ENCODE data around the gene RAB12.

DNA sequence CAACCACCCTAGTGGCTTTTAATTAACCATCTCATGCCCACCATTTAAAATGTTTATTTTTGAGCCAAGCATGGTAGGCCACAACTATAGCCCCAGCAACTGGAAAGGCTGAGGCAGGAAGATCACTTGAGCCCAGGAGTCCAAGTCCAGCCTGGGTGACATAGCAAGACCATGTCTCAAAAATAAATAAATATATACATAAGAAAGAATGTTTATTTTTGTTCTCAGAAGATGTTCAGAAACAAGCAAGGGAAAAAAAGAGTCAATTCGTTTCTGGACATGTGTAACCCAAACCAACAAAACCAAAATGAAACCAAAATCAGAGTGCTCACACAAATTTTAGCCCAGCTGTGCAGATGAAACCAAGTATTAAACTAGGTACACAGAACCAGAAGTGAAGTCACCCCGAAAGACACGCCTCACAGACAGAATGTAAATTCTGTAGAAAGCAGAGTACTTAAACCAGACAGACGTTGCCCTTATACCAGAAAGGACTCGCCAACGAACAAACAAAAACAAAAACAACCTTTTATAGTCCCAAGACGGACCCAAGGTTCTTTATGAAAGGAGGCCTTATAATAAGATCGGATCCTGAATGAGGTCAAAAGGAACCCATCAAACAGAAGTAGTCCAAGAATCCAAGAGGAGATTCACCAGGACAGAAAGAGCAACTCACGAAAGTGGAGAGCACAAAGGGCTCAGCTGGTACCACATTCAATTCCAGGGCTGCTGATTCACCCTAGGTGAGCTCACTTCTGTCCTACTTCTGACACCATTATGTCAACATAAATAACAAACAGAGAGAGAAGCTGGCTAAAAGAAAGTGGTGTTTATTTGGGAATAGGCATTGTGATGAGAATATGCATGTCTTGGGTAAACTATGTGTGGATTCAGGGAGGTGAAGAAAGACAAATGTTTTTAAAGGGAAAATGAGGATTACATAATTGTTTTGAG lies 64.3 kb downstream of the RAB12 start:
- TF ChIP-seq, protein P1, sequence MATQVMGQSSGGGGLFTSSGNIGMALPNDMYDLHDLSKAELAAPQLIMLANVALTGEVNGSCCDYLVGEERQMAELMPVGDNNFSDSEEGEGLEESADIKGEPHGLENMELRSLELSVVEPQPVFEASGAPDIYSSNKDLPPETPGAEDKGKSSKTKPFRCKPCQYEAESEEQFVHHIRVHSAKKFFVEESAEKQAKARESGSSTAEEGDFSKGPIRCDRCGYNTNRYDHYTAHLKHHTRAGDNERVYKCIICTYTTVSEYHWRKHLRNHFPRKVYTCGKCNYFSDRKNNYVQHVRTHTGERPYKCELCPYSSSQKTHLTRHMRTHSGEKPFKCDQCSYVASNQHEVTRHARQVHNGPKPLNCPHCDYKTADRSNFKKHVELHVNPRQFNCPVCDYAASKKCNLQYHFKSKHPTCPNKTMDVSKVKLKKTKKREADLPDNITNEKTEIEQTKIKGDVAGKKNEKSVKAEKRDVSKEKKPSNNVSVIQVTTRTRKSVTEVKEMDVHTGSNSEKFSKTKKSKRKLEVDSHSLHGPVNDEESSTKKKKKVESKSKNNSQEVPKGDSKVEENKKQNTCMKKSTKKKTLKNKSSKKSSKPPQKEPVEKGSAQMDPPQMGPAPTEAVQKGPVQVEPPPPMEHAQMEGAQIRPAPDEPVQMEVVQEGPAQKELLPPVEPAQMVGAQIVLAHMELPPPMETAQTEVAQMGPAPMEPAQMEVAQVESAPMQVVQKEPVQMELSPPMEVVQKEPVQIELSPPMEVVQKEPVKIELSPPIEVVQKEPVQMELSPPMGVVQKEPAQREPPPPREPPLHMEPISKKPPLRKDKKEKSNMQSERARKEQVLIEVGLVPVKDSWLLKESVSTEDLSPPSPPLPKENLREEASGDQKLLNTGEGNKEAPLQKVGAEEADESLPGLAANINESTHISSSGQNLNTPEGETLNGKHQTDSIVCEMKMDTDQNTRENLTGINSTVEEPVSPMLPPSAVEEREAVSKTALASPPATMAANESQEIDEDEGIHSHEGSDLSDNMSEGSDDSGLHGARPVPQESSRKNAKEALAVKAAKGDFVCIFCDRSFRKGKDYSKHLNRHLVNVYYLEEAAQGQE (tag by site-specific recombination; IDR thresholded peaks at IDR 0.05): no peak
- TF ChIP-seq ZNF561 (tag by site-specific recombination; IDR thresholded peaks at IDR 0.05; ENCODE audit: borderline replicate concordance): no peak
- TF ChIP-seq, protein P2, sequence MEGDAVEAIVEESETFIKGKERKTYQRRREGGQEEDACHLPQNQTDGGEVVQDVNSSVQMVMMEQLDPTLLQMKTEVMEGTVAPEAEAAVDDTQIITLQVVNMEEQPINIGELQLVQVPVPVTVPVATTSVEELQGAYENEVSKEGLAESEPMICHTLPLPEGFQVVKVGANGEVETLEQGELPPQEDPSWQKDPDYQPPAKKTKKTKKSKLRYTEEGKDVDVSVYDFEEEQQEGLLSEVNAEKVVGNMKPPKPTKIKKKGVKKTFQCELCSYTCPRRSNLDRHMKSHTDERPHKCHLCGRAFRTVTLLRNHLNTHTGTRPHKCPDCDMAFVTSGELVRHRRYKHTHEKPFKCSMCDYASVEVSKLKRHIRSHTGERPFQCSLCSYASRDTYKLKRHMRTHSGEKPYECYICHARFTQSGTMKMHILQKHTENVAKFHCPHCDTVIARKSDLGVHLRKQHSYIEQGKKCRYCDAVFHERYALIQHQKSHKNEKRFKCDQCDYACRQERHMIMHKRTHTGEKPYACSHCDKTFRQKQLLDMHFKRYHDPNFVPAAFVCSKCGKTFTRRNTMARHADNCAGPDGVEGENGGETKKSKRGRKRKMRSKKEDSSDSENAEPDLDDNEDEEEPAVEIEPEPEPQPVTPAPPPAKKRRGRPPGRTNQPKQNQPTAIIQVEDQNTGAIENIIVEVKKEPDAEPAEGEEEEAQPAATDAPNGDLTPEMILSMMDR (tag by site-specific recombination; IDR thresholded peaks at IDR 0.05): no peak
- no peak for TF ChIP-seq ZNF10 (tag by site-specific recombination; IDR thresholded peaks at IDR 0.05)
- no peak for TF ChIP-seq YY1 (tag by site-specific recombination; IDR thresholded peaks at IDR 0.05)
- TF ChIP-seq, protein P3, sequence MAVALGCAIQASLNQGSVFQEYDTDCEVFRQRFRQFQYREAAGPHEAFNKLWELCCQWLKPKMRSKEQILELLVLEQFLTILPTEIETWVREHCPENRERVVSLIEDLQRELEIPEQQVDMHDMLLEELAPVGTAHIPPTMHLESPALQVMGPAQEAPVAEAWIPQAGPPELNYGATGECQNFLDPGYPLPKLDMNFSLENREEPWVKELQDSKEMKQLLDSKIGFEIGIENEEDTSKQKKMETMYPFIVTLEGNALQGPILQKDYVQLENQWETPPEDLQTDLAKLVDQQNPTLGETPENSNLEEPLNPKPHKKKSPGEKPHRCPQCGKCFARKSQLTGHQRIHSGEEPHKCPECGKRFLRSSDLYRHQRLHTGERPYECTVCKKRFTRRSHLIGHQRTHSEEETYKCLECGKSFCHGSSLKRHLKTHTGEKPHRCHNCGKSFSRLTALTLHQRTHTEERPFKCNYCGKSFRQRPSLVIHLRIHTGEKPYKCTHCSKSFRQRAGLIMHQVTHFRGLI (tag by site-specific recombination; IDR thresholded peaks at IDR 0.05): no peak
- TF ChIP-seq, protein P4, sequence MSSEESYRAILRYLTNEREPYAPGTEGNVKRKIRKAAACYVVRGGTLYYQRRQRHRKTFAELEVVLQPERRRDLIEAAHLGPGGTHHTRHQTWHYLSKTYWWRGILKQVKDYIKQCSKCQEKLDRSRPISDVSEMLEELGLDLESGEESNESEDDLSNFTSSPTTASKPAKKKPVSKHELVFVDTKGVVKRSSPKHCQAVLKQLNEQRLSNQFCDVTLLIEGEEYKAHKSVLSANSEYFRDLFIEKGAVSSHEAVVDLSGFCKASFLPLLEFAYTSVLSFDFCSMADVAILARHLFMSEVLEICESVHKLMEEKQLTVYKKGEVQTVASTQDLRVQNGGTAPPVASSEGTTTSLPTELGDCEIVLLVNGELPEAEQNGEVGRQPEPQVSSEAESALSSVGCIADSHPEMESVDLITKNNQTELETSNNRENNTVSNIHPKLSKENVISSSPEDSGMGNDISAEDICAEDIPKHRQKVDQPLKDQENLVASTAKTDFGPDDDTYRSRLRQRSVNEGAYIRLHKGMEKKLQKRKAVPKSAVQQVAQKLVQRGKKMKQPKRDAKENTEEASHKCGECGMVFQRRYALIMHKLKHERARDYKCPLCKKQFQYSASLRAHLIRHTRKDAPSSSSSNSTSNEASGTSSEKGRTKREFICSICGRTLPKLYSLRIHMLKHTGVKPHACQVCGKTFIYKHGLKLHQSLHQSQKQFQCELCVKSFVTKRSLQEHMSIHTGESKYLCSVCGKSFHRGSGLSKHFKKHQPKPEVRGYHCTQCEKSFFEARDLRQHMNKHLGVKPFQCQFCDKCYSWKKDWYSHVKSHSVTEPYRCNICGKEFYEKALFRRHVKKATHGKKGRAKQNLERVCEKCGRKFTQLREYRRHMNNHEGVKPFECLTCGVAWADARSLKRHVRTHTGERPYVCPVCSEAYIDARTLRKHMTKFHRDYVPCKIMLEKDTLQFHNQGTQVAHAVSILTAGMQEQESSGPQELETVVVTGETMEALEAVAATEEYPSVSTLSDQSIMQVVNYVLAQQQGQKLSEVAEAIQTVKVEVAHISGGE (tag by site-specific recombination; conservative IDR thresholded peaks at IDR 0.05; ENCODE audit: low read depth): no peak
